Mammary epithelial cell (primary cell): ENCODE results near the gene ATAD3B.

Experiments
- CTCF ChIP-seq, 2 donors: IDR thresholded peaks in 1 of 2; conservative IDR thresholded peaks in 1 of 2; 2 replicates each; pipeline ENCODE4 v1.5.1; 2011 to 2012; ENCODE audit warnings: inconsistent platforms in 2 of 2, low read length in 2 of 2, mild to moderate bottlenecking in 2 of 2, control low read depth in 1 of 2, low read depth in 1 of 2; ENCODE audit not compliant: insufficient read depth in 1 of 2; ENCODE audit errors: extremely low read depth in 1 of 2
- EZH2 ChIP-seq: IDR thresholded peaks from 2 replicates; pipeline ENCODE4 v1.6.1; 2012; ENCODE audit warnings: low read length, inconsistent platforms, borderline replicate concordance

DNA sequence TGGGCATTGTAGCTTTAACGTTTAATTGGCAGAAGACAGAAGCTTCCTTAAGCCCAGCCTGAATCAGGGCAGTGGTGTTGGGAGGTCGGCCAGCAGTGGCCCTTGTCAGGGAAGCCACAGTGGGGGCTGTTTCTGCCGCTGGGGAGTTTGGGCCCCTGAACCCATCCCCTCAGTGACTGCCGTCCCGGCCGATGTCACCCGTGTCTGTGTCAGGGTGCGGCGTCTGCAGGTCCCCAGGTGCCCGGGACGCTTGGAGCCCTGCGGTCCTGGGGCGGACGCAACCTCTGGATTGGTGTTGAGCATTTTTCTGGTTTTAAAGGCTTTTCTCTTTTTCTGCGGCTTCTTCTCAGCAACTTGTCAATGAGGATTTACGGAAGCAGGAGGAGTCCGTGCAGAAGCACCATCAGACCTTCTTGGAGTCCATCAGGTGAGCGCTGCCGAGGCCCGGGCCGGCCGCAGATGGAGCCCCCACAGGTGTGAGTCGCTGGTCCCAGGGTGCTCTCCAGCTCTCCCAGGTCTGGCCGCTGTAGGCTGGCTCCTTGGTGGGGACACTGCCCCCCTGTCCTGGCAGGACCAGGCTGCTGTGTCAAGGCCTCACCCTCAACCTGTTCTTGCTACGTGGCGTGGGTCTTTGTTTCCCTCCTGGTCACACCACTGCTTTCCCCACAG lies 19.7 kb upstream of the ATAD3B start:
- TF ChIP-seq CTCF (conservative IDR thresholded peaks at IDR 0.05 in 1 of 2, IDR thresholded peaks at IDR 0.05 in 1 of 2; ENCODE audit: extremely low read depth in 1 of 2, insufficient read depth in 1 of 2, low read depth in 1 of 2, low read length in 2 of 2) (no peak), EZH2 (no peak)
